ENCODE measurements around the gene ILF3.

DNA sequence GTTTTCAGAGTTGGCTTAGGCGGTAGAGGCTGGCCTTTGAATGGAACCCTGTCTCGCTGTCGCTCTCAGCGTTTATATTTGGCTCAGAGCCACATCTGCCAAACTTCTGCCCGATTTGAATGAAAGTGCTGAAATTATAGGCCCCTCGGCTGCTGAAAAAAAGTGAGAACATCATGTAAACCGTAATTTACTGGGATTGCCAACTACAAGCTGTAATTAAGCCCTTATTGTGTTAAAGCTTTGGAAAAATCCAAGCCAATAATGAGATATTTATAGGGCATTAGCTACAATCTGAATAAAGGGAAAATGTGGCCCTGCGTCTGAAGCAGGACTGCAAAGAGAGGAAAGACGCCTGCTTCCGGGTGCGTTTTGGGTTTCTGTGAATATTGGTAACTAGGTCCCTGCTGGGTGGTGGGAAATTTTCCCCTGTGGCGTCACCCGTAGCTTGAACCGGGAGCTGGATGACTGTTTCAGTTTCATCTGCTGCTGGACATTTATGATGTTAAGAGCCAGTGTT, 73.6 kb downstream of the ILF3 start:
- no peak for TF ChIP-seq ETV5 (CRISPR knock-in tag; IDR thresholded peaks at IDR 0.05; ENCODE audit: borderline replicate concordance)
- TF ChIP-seq, protein P1, sequence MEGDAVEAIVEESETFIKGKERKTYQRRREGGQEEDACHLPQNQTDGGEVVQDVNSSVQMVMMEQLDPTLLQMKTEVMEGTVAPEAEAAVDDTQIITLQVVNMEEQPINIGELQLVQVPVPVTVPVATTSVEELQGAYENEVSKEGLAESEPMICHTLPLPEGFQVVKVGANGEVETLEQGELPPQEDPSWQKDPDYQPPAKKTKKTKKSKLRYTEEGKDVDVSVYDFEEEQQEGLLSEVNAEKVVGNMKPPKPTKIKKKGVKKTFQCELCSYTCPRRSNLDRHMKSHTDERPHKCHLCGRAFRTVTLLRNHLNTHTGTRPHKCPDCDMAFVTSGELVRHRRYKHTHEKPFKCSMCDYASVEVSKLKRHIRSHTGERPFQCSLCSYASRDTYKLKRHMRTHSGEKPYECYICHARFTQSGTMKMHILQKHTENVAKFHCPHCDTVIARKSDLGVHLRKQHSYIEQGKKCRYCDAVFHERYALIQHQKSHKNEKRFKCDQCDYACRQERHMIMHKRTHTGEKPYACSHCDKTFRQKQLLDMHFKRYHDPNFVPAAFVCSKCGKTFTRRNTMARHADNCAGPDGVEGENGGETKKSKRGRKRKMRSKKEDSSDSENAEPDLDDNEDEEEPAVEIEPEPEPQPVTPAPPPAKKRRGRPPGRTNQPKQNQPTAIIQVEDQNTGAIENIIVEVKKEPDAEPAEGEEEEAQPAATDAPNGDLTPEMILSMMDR (CRISPR knock-in tag; IDR thresholded peaks at IDR 0.05) = no peak
- TF ChIP-seq, protein P2, sequence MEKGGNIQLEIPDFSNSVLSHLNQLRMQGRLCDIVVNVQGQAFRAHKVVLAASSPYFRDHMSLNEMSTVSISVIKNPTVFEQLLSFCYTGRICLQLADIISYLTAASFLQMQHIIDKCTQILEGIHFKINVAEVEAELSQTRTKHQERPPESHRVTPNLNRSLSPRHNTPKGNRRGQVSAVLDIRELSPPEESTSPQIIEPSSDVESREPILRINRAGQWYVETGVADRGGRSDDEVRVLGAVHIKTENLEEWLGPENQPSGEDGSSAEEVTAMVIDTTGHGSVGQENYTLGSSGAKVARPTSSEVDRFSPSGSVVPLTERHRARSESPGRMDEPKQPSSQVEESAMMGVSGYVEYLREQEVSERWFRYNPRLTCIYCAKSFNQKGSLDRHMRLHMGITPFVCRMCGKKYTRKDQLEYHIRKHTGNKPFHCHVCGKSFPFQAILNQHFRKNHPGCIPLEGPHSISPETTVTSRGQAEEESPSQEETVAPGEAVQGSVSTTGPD (CRISPR knock-in tag; IDR thresholded peaks at IDR 0.05) = no peak
- TF ChIP-seq SALL2 (CRISPR knock-in tag; IDR thresholded peaks at IDR 0.05) = no peak
- no peak for TF ChIP-seq ZNF557 (CRISPR knock-in tag; IDR thresholded peaks at IDR 0.05)
- no peak for TF ChIP-seq TARDBP (CRISPR knock-in tag; IDR thresholded peaks at IDR 0.05)

Measured in HepG2 (cell line).